GM10266 (cell line): Measurements from ENCODE around the gene CCR8.

Source experiments
- DNase-seq: peaks from one replicate; pipeline ENCODE4 v3.0.0; 2012; ENCODE audit errors: extremely low spot score
- TF ChIP-seq, protein P1 (sequence below): IDR thresholded peaks from 2 replicates; pipeline ENCODE4 v1.5.1; 2012; ENCODE audit warnings: mild to moderate bottlenecking, low read depth; ENCODE audit not compliant: control insufficient read depth, insufficient read depth; ENCODE audit errors: missing control alignments

CCR8 gene

DNA sequence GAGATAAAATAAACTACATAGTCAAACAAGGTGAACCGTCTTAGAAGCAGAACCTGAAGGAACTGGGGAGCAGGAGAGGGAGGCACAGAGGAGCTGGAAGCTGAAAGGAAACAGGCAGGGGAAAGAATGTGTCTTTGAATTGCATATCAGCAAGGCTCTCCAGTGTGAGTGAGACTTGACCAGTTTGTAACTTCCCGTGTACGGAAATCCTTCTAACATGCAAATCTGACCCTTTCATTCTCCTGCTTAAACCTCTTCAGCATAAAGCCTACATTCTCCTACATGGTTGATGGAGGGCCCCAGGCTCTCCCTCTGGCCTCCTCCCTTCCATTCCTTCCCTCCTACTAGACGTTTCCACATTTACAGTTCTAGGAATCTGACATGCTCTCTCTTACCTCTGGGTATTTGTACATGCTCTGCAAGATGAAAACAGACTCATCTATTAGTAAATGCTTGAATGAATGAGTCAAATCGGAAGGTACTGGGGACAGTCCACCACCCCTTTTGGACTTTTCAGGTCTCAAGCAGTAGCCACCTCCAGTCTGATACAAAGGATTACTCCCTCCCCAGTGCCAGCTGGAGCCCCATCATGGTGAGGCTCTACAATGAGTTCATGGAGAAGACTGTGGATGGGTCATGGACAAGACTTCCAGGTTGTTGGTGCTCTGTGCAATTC, 47.6 kb downstream of the CCR8 start:
- TF ChIP-seq, protein P1, sequence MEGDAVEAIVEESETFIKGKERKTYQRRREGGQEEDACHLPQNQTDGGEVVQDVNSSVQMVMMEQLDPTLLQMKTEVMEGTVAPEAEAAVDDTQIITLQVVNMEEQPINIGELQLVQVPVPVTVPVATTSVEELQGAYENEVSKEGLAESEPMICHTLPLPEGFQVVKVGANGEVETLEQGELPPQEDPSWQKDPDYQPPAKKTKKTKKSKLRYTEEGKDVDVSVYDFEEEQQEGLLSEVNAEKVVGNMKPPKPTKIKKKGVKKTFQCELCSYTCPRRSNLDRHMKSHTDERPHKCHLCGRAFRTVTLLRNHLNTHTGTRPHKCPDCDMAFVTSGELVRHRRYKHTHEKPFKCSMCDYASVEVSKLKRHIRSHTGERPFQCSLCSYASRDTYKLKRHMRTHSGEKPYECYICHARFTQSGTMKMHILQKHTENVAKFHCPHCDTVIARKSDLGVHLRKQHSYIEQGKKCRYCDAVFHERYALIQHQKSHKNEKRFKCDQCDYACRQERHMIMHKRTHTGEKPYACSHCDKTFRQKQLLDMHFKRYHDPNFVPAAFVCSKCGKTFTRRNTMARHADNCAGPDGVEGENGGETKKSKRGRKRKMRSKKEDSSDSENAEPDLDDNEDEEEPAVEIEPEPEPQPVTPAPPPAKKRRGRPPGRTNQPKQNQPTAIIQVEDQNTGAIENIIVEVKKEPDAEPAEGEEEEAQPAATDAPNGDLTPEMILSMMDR: no peak
- no peak for DNase-seq

DNA sequence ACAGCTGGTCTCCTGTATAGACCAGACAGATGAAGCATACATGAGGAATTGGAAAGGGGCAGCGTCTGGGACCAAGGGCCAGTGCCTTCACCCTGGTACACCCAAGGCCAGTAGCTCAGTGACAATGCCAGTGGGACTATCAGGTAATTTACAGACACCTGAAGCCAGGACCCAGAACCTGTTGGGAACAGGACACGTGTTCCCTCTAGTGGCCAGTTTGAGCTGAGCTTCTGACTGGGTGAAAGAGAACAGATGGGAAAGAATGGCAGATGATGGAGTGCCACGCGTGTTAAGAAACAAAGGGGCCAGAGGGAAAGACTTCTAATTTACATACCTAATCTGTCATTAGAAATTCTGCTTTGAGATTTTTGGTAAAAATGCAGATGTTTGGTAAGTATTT, 48.6 kb downstream of the CCR8 start:
- TF ChIP-seq, protein P1: peak; percentile 88

DNA sequence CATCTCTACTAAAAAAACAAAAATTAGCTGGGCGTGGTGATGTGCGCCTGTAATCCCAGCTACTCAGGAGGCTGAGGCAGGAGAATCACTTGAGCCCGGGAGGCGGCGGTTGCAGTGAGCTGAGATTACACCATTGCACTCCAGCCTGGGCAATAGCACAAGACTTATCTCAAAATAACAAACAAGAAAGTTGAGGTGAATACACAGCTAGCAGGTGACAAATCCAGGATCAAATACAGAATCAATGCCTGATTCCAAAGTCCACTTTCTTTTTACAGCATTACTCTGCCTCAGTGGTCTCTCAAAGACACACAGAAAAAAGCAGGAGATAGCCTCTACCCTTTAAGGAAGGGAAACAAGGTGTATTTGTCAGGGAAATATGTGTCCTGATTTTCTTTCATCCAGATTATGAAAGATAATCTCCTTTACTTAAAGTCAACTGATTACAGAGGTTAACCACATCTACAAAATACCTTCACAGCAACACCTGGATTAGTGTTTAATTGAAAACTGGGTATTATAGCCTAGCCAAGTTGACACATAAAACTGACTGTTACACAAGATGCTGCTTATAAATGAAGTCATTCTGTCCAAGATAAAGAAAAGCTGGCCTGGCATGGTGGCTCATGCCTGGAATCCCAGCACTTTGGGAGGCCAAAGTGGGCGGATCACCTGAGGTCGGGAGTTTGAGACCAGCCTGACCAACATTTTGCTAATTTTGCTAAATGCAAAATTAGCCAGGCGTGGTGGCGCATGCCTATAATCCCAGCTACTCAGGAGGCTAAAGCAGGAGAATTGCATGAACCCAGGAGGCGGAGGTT, 49.7 kb downstream of the CCR8 start:
- TF ChIP-seq, protein P1: no peak
- DNase-seq: no peak

More for the DNA sequence above, 48.6 kb downstream of the CCR8 start:
- peak; percentile 59 for DNase-seq

DNA sequence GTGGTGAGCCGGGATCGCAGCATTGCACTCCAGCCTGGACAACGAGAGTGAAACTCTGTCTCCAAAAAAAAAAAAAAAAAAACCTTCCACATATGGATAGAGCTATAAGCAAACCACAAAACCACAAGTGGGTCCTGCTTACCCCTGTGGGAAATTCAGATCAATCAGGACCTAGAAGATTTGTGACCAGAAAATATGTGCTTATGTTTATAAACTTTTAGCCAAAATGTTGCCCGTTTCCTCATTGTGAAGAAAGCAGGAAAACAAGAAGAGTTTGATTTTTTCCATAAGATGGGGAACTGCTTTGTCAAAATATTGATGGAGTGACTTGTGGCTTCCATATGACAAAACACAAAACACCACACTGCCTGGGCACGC, 50.3 kb downstream of the CCR8 start:
- DNase-seq: no peak

DNA sequence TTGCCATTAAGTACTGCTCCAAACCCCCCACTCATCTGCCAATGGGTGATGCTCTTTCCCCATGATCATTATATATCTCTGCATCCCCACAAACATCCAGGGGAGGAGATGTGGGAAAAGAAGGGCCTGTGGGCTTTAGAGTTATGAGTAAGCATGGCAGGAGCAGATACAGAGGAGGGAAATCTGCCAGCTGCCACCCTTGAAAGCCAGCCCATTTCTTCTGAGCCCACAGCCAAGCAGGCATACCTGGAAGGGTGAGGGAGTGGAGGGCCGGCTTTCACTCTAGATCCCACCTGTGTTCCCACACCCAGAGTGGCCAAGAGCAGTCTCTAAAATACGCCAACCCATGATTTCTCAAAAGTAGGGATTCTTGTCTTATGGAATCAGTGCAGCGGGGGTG, 51.9 kb downstream of the CCR8 start:
- TF ChIP-seq, protein P1: no peak
- no peak for DNase-seq

More for the DNA sequence above, 50.3 kb downstream of the CCR8 start:
- TF ChIP-seq, protein P1: no peak
